ENCODE results near the gene TNP2. TPM values are rescaled to one million over a fixed set of nuclear protein-coding genes. Genes with fewer than 3 reads are reported as not detected.

TNP2 gene
- total RNA-seq, 4 donors from 2014 or later: not detected

- no peak for DNase-seq
- Histone ChIP-seq H3K36me3 (no peaks in the 10 kb centered on the region), H3K9me3 (no peaks in the 10 kb centered on the region), H3K4me1 (no peaks in the 10 kb centered on the region), H3K4me3 (no peak overlapping the region), H3K27ac (no peak overlapping the region), H3K27me3 (no peaks in the 10 kb centered on the region)
- no peak for ATAC-seq
- TF ChIP-seq, protein P1, sequence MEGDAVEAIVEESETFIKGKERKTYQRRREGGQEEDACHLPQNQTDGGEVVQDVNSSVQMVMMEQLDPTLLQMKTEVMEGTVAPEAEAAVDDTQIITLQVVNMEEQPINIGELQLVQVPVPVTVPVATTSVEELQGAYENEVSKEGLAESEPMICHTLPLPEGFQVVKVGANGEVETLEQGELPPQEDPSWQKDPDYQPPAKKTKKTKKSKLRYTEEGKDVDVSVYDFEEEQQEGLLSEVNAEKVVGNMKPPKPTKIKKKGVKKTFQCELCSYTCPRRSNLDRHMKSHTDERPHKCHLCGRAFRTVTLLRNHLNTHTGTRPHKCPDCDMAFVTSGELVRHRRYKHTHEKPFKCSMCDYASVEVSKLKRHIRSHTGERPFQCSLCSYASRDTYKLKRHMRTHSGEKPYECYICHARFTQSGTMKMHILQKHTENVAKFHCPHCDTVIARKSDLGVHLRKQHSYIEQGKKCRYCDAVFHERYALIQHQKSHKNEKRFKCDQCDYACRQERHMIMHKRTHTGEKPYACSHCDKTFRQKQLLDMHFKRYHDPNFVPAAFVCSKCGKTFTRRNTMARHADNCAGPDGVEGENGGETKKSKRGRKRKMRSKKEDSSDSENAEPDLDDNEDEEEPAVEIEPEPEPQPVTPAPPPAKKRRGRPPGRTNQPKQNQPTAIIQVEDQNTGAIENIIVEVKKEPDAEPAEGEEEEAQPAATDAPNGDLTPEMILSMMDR (IDR thresholded peaks at IDR 0.05 in 4 of 5, conservative IDR thresholded peaks at IDR 0.05 in 1 of 5): no peak
- no peak for TF ChIP-seq POLR2A (IDR thresholded peaks at IDR 0.05)
- intact Hi-C loops (cut with DNase I; ENCODE audit: low total_unique reads) (no loop called here), in situ Hi-C loops (cut with MboI; ENCODE audit: low sequenced_read_pairs in 4 of 4) (no loop called here)
Observed at GRCh38 chr16:11310634-11310977, 41.5 kb upstream of the TNP2 start.

DNA sequence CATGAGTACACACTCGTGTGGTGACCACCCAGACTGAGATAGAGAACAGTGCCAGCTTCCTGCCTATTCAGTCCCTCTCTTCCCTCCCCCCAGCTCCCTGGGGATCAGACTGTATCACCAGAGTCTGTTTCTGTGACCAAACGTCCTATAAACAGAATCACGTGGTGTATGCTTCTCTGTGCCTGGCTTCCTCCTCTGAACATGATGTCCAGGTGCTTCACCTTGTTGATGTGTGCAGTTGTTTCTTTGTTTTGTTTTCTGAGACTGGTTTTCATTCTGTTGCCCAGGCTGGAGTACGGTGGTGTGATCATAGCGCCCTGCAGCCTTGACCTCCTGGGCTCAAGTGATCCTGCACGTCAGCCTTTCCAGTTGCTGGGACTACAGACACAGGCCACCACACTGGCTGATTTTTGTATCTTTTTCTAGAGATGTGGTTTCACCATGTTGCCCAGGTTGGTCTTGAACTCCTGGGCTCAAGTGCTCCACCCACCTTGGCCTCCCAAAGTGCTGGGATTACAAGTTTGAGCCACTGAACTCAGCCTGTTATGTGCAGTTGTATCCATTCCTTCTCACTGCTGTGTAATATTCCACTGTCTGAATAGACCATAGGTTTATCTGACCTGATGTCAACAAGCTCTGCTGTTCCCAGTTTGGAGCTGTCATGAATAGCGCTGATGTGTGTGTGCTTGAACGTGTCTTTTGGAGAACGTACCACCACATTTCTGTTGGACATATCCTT, 40.9 kb upstream of the TNP2 start:
- in situ Hi-C loops (cut with MboI; ENCODE audit: low sequenced_read_pairs in 4 of 4) (no loop called here), intact Hi-C loops (cut with DNase I; ENCODE audit: low total_unique reads) (no loop called here)
- H3K27ac ChIP-seq: no peak overlapping the region

DNA sequence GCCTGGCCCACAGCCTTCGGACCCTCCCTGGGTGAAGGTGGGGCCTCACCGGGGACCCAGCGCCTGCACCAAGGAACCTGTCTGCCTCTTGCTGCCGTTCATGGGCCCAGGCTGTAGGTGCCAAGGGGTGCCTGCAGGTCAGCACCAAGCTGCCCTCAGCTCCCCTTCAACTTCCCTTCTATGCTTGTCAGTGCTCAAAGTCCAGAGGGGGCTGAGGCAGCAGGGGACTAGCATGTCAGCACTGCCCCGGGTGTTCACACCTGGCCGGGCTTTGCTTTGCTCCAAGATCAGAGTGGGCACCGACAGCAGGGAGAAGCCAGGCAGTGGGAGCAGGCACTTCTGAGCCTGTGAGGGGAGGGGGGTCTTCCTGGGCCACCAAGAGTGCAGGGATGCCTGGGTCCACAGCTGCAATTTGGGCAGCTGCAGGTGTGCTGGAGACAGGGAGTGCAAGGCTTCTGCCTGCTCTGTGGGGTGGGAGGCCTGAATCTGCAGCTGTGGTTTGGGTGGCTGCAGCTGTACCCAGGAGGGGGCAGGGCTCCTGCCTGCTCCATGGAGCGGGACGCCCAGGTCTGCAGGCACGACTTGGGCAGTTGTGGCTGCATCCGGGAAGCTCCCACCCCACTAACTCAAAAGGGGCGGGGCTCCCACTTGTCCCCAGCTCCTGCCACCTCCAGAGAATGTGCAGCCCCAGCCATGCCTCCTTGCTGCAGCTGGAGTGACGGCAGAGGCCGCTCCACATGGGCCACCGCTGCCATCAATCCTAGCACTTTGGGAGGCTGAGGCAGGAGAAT, 39.6 kb upstream of the TNP2 start:
- Histone ChIP-seq H3K4me1 (no peaks in the 10 kb centered on the region), H3K9me3 (no peaks in the 10 kb centered on the region), H3K27ac (no peak overlapping the region), H3K36me3 (no peaks in the 10 kb centered on the region), H3K4me3 (no peak overlapping the region), H3K27me3 (no peaks in the 10 kb centered on the region)
- in situ Hi-C loops (cut with MboI; ENCODE audit: low sequenced_read_pairs in 4 of 4): no loop called here
- intact Hi-C loops (cut with DNase I; ENCODE audit: low total_unique reads): no loop called here
- no peak for ATAC-seq
- TF ChIP-seq, protein P1 (IDR thresholded peaks at IDR 0.05 in 4 of 5, conservative IDR thresholded peaks at IDR 0.05 in 1 of 5): no peak
- no peak for TF ChIP-seq POLR2A (IDR thresholded peaks at IDR 0.05)
- no peak for DNase-seq

More for the DNA sequence above, 40.9 kb upstream of the TNP2 start:
- H3K27me3 ChIP-seq: no peaks in the 10 kb centered on the region
- TF ChIP-seq, protein P1 (IDR thresholded peaks at IDR 0.05 in 4 of 5, conservative IDR thresholded peaks at IDR 0.05 in 1 of 5): no peak
- TF ChIP-seq POLR2A (IDR thresholded peaks at IDR 0.05): no peak
- no peak for ATAC-seq
- H3K36me3 ChIP-seq: no peaks in the 10 kb centered on the region
- H3K4me3 ChIP-seq: no peak overlapping the region
- H3K9me3 ChIP-seq: no peaks in the 10 kb centered on the region
- DNase-seq: no peak
- no peaks in the 10 kb centered on the region for H3K4me1 ChIP-seq

- H3K27ac ChIP-seq: no peak overlapping the region
- ATAC-seq: no peak
- H3K4me1 ChIP-seq: no peaks in the 10 kb centered on the region
- no peaks in the 10 kb centered on the region for H3K27me3 ChIP-seq
- intact Hi-C loops (cut with DNase I; ENCODE audit: low total_unique reads) (no loop called here), in situ Hi-C loops (cut with MboI; ENCODE audit: low sequenced_read_pairs in 4 of 4) (no loop called here)
- DNase-seq: no peak
- no peak for TF ChIP-seq POLR2A (IDR thresholded peaks at IDR 0.05)
- TF ChIP-seq, protein P1 (IDR thresholded peaks at IDR 0.05 in 4 of 5, conservative IDR thresholded peaks at IDR 0.05 in 1 of 5): no peak
- no peak overlapping the region for H3K4me3 ChIP-seq
- H3K36me3 ChIP-seq: no peaks in the 10 kb centered on the region
- no peaks in the 10 kb centered on the region for H3K9me3 ChIP-seq
Observed at GRCh38 chr16:11307639-11308492, 38.7 kb upstream of the TNP2 start.
